Measurements from ENCODE around the gene SGF29.

DNA sequence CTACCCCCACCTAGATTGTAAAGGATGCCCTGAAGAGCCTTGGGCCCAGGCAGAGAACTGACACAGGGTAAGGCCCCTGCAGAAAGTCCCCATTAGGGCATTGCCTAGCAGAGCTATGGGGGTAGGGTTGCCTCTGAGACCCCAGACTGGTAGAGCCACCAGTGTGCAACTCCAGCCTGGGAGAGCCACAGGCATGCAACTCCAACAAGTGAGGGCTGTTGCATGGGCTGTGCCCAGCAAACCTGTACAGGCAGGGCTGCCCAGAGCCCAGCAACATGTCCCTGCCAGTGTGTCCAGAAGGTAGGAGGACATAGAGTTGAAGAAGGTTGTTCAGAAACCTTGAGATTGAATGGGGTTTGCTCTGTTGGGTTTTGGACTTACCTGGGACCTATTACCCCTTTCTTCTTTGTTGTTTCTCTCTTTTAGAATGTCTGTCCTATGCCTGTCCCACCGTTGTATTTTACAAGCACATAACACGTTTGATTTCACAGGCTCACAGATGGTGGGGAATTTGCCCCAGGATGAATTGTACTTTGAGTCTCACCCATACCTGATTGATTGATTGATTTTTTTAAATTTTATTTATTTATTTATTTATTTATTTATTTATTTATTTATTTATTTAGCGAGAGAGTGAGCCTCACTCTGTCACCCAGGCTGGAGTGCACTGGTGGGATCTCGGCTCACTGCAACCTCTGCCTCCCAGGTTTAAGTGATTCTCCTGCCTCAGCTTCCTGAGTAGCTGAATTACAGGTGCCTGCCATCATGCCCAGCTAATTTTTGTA, 16.4 kb downstream of the SGF29 start:
- TF ChIP-seq CTCF (IDR thresholded peaks at IDR 0.05) = no peak
- no peak for TF ChIP-seq EZH2phosphoT487 (IDR thresholded peaks at IDR 0.05)
- TF ChIP-seq EZH2 (IDR thresholded peaks at IDR 0.05) = no peak

Data from neural progenitor cell (in vitro differentiated cells).